ENCODE data around the gene APCDD1L. TPM values are rescaled to one million over a fixed set of nuclear protein-coding genes. Genes with fewer than 3 reads are reported as not detected.

Gene APCDD1L
- total and polyA plus RNA-seq, 2 of the 8 experiments (the other 6 are each of a cell fraction or from before 2014, with no cell fraction given) = 0.83 to 3.1 TPM

DNA sequence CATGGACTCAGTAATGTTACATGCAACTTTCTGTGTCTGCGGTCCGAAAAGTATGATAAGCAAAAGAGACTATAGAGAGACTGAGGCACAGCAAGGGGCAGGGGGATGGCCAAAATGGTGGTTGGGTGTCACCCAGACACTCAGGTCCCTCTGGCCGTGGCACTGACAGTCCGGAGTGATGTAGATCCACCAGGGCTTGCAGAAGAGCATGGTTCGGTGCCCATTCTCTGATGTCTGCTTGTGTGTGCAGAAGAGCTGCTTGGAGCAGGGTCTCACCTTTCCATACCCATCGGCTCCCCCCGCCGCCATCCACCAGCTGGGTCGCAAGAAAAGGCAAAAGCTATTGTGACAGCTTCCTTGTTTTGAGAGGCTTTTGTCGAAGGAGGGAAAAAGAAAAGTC lies 6.6 kb upstream of the APCDD1L start:
- Histone ChIP-seq H3K27me3 (replicated peaks in 1 of 4; ENCODE audit: control insufficient read depth in 3 of 4, extremely low read depth in 1 of 4, insufficient read depth in 3 of 4, low read length in 3 of 4) (peaks cover 0 to 8% (median 0%) of the 10 kb centered on the region in 4 experiments; a peak in 1 of 7 replicates), H3K14ac (ENCODE audit: insufficient read length) (no peak overlapping the region), H3K9me3 (ENCODE audit: insufficient read depth in 2 of 2, low read depth in 1 of 2, low read length in 1 of 2) (peaks cover 18 to 19% of the 10 kb centered on the region in 2 experiments; a peak in 3 of 4 replicates), H3K4ac (replicated peaks; ENCODE audit: insufficient read length, low read depth, low read length) (no peak overlapping the region), H3K56ac (replicated peaks; ENCODE audit: insufficient read length, low read depth, low read length) (no peak overlapping the region), H2BK5ac (ENCODE audit: low read depth, low read length) (no peak overlapping the region), H3K9ac (replicated peaks in 1 of 4; ENCODE audit: extremely low read depth in 1 of 4, low read depth in 3 of 4, low read length in 3 of 4) (no peak overlapping the region), H4K91ac (replicated peaks; ENCODE audit: insufficient read length, low read length) (no peak overlapping the region), H4K5ac (ENCODE audit: insufficient read length, low read depth, low read length) (no peak overlapping the region), H2BK12ac (ENCODE audit: low read depth, low read length) (no peak overlapping the region), H2AK5ac (ENCODE audit: low read depth, low read length) (no peak overlapping the region), H2BK15ac (ENCODE audit: low read length) (no peak overlapping the region), H2BK20ac (ENCODE audit: low read length) (no peak overlapping the region), H3K79me2 (ENCODE audit: control insufficient read depth in 1 of 2, insufficient read depth in 2 of 2, low read length in 2 of 2) (no peaks in the 10 kb centered on the region), H3K79me1 (ENCODE audit: low read depth, low read length) (no peaks in the 10 kb centered on the region), H3K4me1 (replicated peaks in 1 of 4; ENCODE audit: control insufficient read depth in 3 of 4, insufficient read depth in 4 of 4, low read length in 3 of 4) (peaks cover 0 to 7% (median 1%) of the 10 kb centered on the region in 4 experiments; a peak in 2 of 7 replicates), H3K18ac (ENCODE audit: extremely low read depth, low read length) (no peak overlapping the region), H2BK120ac (replicated peaks; ENCODE audit: low read depth, low read length) (no peak overlapping the region), H4K20me1 (replicated peaks in 1 of 2; ENCODE audit: control insufficient read depth in 1 of 2, insufficient read depth in 2 of 2, low read length in 2 of 2) (no peaks in the 10 kb centered on the region), H3K23ac (ENCODE audit: insufficient read length) (no peak overlapping the region), H3K4me3 (ENCODE audit: extremely low read depth in 1 of 4, insufficient read depth in 2 of 4, low read depth in 3 of 4, low read length in 4 of 4) (no peak overlapping the region), H3K4me2 (ENCODE audit: insufficient read depth in 1 of 2, low read depth in 2 of 2, low read length in 2 of 2) (no peak overlapping the region), H3K27ac (ENCODE audit: low read depth, low read length) (no peak overlapping the region), H3K36me3 (ENCODE audit: control insufficient read depth in 2 of 4, insufficient read depth in 4 of 4, low read length in 3 of 4) (no peaks in the 10 kb centered on the region), H4K8ac (ENCODE audit: extremely low read depth, insufficient read depth, low read length) (no peak overlapping the region), H2AFZ (ENCODE audit: low read length) (no peak overlapping the region), H3K23me2 (ENCODE audit: low read depth, low read length) (peaks cover 5% of the 10 kb centered on the region; the same call in 1 of the 2 replicates)
- 89% methylated on average over 10 of the region's 10 CpGs; no CpG with 5 or more reads in 1 of the 2 experiments for WGBS, 2 experiments (ENCODE audit: extremely low coverage in 1 of 2, insufficient coverage in 1 of 2, insufficient read length in 1 of 2, insufficient replicate concordance in 2 of 2, low coverage in 1 of 2, low lambda C conversion rate in 2 of 2, missing lambda C conversion rate in 1 of 2)
- DNase-seq (ENCODE audit: low read depth in 1 of 2, low spot score in 2 of 2) = no peak
- ChIA-PET POLR2A (ENCODE audit: partially characterized antibody) (interaction anchor here (0.6 kb wide), 1 partner anchor 226 kb away, joined by 3 read pairs; no protein-coding TSS in a partner anchor), CTCF (ENCODE audit: partially characterized antibody) (no interaction called here)
- FAIRE-seq = no peak
- no peak for TF ChIP-seq KDM1A (IDR thresholded peaks at IDR 0.05; ENCODE audit: borderline replicate concordance, low read length)
- TF ChIP-seq TAF7 (optimal IDR thresholded peaks at IDR 0.05; ENCODE audit: borderline replicate concordance, low read depth, low read length) = no peak
- TF ChIP-seq SRF (IDR thresholded peaks at IDR 0.05; ENCODE audit: low read depth, low read length) = no peak
- TF ChIP-seq SUZ12 (IDR thresholded peaks at IDR 0.05; ENCODE audit: low read length) = no peak
- TF ChIP-seq BRCA1 (IDR thresholded peaks at IDR 0.05; ENCODE audit: low read depth, low read length) = no peak
- TF ChIP-seq KDM4A (IDR thresholded peaks at IDR 0.05; ENCODE audit: low read depth, low read length, severe bottlenecking) = no peak
- TF ChIP-seq SP2 (IDR thresholded peaks at IDR 0.05; ENCODE audit: low read length) = no peak
